Measurements from ENCODE around the gene DNM2. TPM values are rescaled to one million over a fixed set of nuclear protein-coding genes. Genes with fewer than 3 reads are reported as not detected.

The DNM2 gene
- total and polyA plus RNA-seq, 2 experiments from 2014 or later: 47.2 to 60.5 TPM

DNA sequence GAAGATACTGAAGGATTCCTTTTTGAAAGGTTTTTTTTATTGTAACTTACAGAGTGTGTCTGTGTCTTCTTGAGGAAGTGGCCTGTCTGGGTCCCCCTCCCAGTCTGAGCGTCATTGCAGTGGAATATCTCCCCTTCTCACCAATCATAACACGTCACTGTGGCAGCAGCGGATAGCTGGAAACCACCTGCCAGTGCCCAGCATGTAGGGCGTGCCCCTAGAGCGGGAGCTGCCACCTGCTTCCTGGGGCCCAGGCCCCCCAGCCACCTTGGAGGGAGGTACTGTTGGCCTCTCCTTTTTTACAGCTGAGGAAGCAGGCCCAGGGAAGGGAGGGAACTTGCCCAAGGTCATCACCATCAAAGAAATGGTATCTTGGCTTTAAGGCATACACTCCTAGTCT is 4.6 kb upstream of the DNM2 start:
- WGBS, 2 experiments (ENCODE audit: low coverage in 1 of 2, low lambda C conversion rate in 2 of 2, missing lambda C conversion rate in 2 of 2): 95 to 99% methylated on average over 5 of the region's 5 CpGs
- Histone ChIP-seq H3K9ac (no peak overlapping the region), H3K9me3 (ENCODE audit: low read depth) (no peaks in the 10 kb centered on the region), H2AFZ (no peak overlapping the region), H3K36me3 (ENCODE audit: low read depth) (no peaks in the 10 kb centered on the region; the same call in 1 of the 2 replicates), H3K4me2 (ENCODE audit: unreplicated experiment) (no peak overlapping the region), H3K4me3 (no peak overlapping the region), H3F3A (ENCODE audit: insufficient read depth) (no peaks in the 10 kb centered on the region), H3K9me2 (ENCODE audit: insufficient read depth) (no peaks in the 10 kb centered on the region), H3K27me3 (replicated peaks; ENCODE audit: insufficient read depth) (no peaks in the 10 kb centered on the region), H3K4me1 (ENCODE audit: insufficient read depth) (no peaks in the 10 kb centered on the region), H3K79me2 (ENCODE audit: insufficient read depth) (peaks cover 3% of the 10 kb centered on the region), H4K20me1 (ENCODE audit: insufficient read depth) (no peaks in the 10 kb centered on the region), H3K27ac (no peak overlapping the region)
- TF ChIP-seq EZH2 (IDR thresholded peaks at IDR 0.05; ENCODE audit: insufficient read depth, poor library complexity, severe bottlenecking) (no peak), EZH2phosphoT487 (IDR thresholded peaks at IDR 0.05; ENCODE audit: insufficient read depth, low read depth) (no peak)
- in situ Hi-C loops (cut with MboI): no loop called here
- no peak for DNase-seq

DNA sequence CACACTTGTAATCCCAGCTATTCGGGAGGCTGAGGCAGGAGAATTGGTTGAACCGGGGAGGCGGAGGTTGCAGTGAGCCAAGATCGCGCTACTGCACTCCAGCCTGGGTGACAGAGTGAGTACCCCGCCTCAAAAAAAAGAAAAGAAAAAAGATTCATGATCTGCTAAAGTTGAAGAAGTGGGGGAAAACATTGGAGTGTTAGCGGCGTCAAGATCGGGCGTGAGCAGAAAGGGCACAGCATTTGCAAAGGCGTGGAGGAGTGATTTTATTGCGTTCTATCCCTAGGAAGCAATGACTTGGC is 874 bp upstream of the DNM2 start:
- 28 to 30% methylated on average over 12 of the region's 12 CpGs for WGBS, 2 experiments (ENCODE audit: low coverage in 1 of 2, low lambda C conversion rate in 2 of 2, missing lambda C conversion rate in 2 of 2)
- H3K4me2 ChIP-seq (ENCODE audit: unreplicated experiment): peak overlapping the region; percentile 77

DNA sequence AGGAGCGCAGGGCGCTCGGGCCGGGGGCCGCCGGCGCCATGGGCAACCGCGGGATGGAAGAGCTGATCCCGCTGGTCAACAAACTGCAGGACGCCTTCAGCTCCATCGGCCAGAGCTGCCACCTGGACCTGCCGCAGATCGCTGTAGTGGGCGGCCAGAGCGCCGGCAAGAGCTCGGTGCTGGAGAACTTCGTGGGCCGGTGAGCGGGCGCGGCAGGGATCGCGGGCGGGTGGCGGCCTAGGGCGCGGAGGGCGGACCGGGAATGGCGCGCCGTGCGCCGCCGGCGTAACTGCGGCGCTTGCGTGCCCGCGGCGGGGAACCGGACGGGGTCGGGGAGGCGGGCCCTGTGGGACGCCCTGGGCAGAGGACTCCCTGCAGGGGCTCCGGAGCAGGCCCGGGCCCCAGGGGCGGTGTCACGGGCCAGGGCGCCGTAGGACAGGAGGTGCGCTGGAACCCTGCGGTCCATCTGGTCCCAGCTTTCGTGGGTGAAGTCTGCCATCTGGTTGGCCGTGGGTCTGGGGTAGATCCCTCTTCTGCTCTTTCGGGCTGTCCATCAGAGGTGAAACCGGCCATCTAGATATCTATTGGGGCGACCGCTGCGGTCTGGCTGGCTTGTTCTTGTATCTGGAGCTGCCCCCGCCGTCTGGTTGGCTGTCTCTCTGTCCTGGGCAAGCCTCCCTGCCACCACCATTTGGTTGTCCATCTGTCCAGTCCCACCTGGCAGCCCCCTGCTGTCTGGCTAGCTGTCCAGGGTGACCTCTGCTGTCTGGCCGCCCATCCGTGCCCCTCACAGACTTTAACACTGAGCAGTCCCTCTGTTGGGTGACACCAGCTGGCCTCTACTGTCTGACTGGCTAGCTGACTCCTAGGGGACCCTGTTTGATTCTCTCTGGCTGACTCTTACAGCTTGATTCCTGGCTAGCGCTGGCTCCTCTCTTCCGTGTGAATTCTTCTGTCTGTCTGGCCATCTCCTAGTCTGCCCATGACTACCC is 622 bp downstream of the DNM2 start:
- Histone ChIP-seq H3K4me2 (ENCODE audit: unreplicated experiment) (peak overlapping the region; percentile 95), H3K36me3 (ENCODE audit: low read depth) (no peaks in the 10 kb centered on the region; the same call in 1 of the 2 replicates), H3K4me1 (ENCODE audit: insufficient read depth) (peaks cover 8% of the 10 kb centered on the region; the same call in 1 of the 2 replicates), H3F3A (ENCODE audit: insufficient read depth) (0 out of 2 replicates have a peak, but pooled peaks cover 20% of the 10 kb centered on the region), H3K27ac (peak overlapping the region; percentile 76), H3K9me3 (ENCODE audit: low read depth) (no peaks in the 10 kb centered on the region), H2AFZ (peak overlapping the region; percentile 76), H4K20me1 (ENCODE audit: insufficient read depth) (peaks cover 22% of the 10 kb centered on the region; the same call in 1 of the 2 replicates), H3K9me2 (ENCODE audit: insufficient read depth) (no peaks in the 10 kb centered on the region), H3K9ac (peak overlapping the region; percentile 87), H3K79me2 (ENCODE audit: insufficient read depth) (peaks cover 55% of the 10 kb centered on the region), H3K4me3 (peak overlapping the region; percentile 85), H3K27me3 (replicated peaks; ENCODE audit: insufficient read depth) (no peaks in the 10 kb centered on the region)
- in situ Hi-C loops (cut with MboI): no loop called here
- DNase-seq: peak; percentile 75
- TF ChIP-seq EZH2phosphoT487 (IDR thresholded peaks at IDR 0.05; ENCODE audit: insufficient read depth, low read depth): no peak
- TF ChIP-seq EZH2 (IDR thresholded peaks at IDR 0.05; ENCODE audit: insufficient read depth, poor library complexity, severe bottlenecking): no peak
- 2 to 4% methylated on average over 36 to 39 of the region's 70 CpGs for WGBS, 2 experiments (ENCODE audit: low coverage in 1 of 2, low lambda C conversion rate in 2 of 2, missing lambda C conversion rate in 2 of 2)

More for the DNA sequence above, 874 bp upstream of the DNM2 start:
- H3K4me3 ChIP-seq: peak overlapping the region; percentile 57
- in situ Hi-C loops (cut with MboI): no loop called here
- H3K36me3 ChIP-seq (ENCODE audit: low read depth): no peaks in the 10 kb centered on the region; the same call in 1 of the 2 replicates
- peak overlapping the region; percentile 46 for H3K9ac ChIP-seq
- peak overlapping the region; percentile 86 for H2AFZ ChIP-seq
- no peaks in the 10 kb centered on the region for H3K27me3 ChIP-seq (replicated peaks; ENCODE audit: insufficient read depth)
- no peak for DNase-seq
- no peaks in the 10 kb centered on the region for H3K9me3 ChIP-seq (ENCODE audit: low read depth)
- no peak overlapping the region for H3K27ac ChIP-seq
- peaks cover 8% of the 10 kb centered on the region; the same call in 1 of the 2 replicates for H3K4me1 ChIP-seq (ENCODE audit: insufficient read depth)
- TF ChIP-seq EZH2phosphoT487 (IDR thresholded peaks at IDR 0.05; ENCODE audit: insufficient read depth, low read depth) (no peak), EZH2 (IDR thresholded peaks at IDR 0.05; ENCODE audit: insufficient read depth, poor library complexity, severe bottlenecking) (no peak)
- H3K9me2 ChIP-seq (ENCODE audit: insufficient read depth): no peaks in the 10 kb centered on the region
- H3K79me2 ChIP-seq (ENCODE audit: insufficient read depth): peaks cover 40% of the 10 kb centered on the region
- H4K20me1 ChIP-seq (ENCODE audit: insufficient read depth): peaks cover 22% of the 10 kb centered on the region; the same call in 1 of the 2 replicates
- 0 out of 2 replicates have a peak, but pooled peaks cover 20% of the 10 kb centered on the region for H3F3A ChIP-seq (ENCODE audit: insufficient read depth)

DNA sequence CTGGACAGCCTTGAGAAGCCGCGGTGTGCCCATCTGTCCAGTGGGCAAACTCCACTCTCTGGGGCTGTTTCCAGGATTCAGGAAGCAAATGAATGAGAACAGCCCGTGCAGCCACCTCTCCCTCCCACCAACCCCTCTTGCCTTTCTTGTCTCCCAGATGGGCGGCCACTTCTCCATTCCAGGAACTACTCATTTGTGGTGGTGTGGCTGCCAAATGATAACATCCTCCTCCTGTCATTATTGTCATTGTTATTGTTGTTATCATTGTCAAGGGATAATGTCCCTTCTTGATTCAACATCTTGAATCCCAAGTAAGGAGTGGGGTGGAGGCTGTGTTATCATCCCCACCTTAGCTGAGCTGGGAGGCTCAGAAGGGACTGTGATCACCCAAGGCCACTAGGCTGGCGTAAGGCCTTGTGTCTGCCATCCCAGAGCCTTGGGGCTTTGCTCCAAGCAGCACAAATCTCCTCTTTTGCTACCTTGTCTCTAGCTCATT is 1.6 kb downstream of the DNM2 start:
- 32 to 45% methylated on average over 5 of the region's 5 CpGs for WGBS, 2 experiments (ENCODE audit: low coverage in 1 of 2, low lambda C conversion rate in 2 of 2, missing lambda C conversion rate in 2 of 2)
- Histone ChIP-seq H3K79me2 (ENCODE audit: insufficient read depth) (peaks cover 65% of the 10 kb centered on the region), H3K4me1 (ENCODE audit: insufficient read depth) (peaks cover 12% of the 10 kb centered on the region; the same call in 1 of the 2 replicates), H3K27me3 (replicated peaks; ENCODE audit: insufficient read depth) (no peaks in the 10 kb centered on the region), H3K27ac (peak overlapping the region; percentile 76), H3K9ac (peak overlapping the region; percentile 87), H4K20me1 (ENCODE audit: insufficient read depth) (peaks cover 22% of the 10 kb centered on the region; the same call in 1 of the 2 replicates), H3K9me2 (ENCODE audit: insufficient read depth) (no peaks in the 10 kb centered on the region), H3K36me3 (ENCODE audit: low read depth) (no peaks in the 10 kb centered on the region; the same call in 1 of the 2 replicates), H3K9me3 (ENCODE audit: low read depth) (no peaks in the 10 kb centered on the region), H3K4me2 (ENCODE audit: unreplicated experiment) (peak overlapping the region; percentile 95), H3K4me3 (peak overlapping the region; percentile 85), H2AFZ (no peak overlapping the region), H3F3A (ENCODE audit: insufficient read depth) (0 out of 2 replicates have a peak, but pooled peaks cover 20% of the 10 kb centered on the region)
- TF ChIP-seq EZH2phosphoT487 (IDR thresholded peaks at IDR 0.05; ENCODE audit: insufficient read depth, low read depth): no peak
- no peak for TF ChIP-seq EZH2 (IDR thresholded peaks at IDR 0.05; ENCODE audit: insufficient read depth, poor library complexity, severe bottlenecking)
- peak; percentile 41 for DNase-seq
- in situ Hi-C loops (cut with MboI): no loop called here
